GM10266 (cell line): Measurements from ENCODE around the gene H2AZ2.

Source experiments
- DNase-seq: peaks from one replicate; pipeline ENCODE4 v3.0.0; 2012; ENCODE audit errors: extremely low spot score
- CTCF ChIP-seq: IDR thresholded peaks from 2 replicates; pipeline ENCODE4 v1.5.1; 2012; ENCODE audit warnings: mild to moderate bottlenecking, low read depth; ENCODE audit not compliant: control insufficient read depth, insufficient read depth; ENCODE audit errors: missing control alignments

H2AZ2 gene

GRCh38 chr7:44824894-44825526 lies 22.9 kb downstream of the H2AZ2 start:
- no peak for TF ChIP-seq CTCF
- no peak for DNase-seq

GRCh38 chr7:44823255-44823781 lies 24.6 kb downstream of the H2AZ2 start:
- TF ChIP-seq CTCF: no peak
- DNase-seq: no peak

DNA sequence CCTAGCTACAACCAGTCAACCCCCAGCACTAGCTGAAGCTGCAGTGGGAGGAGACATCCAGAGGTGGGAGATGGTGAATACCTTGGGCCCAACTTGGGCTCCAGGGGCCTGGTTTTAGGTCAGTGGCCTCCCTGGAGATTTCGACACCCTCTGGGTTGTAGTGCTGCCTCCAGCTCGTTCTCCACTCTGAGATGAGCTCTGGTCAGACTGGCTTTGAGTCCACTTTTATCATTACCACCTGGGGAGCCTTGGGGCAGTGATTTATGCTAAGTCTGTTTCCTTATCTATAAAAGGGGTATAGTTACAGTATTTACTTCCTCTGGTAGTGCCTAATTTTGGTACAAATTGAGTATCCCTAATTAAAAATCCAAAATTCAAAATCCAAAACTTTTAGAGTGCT lies 28.6 kb downstream of the H2AZ2 start:
- TF ChIP-seq CTCF: no peak

DNA sequence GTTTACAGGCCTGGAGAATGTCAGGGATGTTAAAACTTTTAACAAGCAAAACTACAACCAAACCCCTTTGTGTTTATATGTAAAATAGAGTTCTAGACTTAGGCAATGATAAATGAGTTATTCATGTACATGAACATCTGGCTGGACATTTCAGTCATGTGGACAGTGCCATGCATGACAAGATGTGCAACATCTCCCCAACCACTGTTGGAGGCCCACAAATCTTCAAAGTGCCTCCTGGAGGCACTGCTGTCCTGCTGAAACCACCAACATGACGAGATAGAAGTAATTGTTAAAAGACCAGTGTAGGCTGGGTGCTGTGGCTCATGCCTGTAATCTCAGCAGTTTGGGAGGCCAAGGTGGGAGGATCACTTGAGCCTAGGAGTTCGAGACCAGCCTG lies 33.0 kb downstream of the H2AZ2 start:
- no peak for DNase-seq
- no peak for TF ChIP-seq CTCF

More for the DNA sequence above, 28.6 kb downstream of the H2AZ2 start:
- DNase-seq: no peak

- no peak for TF ChIP-seq CTCF
- DNase-seq: no peak
Measured at GRCh38 chr7:44811571-44811970, 36.3 kb downstream of the H2AZ2 start.

DNA sequence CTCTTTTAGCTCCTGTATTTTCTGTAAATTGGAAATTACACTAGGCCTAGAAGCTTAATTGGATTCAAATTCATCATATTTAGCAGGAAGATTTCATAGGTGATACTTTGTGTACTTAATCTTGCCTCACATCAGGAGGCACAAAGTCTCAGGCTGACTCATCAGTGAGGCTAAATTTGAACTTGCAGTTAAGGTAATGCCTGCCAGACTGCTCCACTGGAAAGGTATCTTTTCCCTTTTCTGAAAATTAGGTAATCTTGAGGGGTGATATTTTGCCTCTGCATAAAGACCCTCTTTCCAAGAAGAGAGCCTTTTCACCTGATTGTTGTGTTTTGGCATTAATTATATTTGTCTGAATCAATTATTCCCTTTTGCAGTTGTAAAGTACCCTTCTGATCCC lies 36.8 kb downstream of the H2AZ2 start:
- no peak for TF ChIP-seq CTCF
- DNase-seq: no peak

DNA sequence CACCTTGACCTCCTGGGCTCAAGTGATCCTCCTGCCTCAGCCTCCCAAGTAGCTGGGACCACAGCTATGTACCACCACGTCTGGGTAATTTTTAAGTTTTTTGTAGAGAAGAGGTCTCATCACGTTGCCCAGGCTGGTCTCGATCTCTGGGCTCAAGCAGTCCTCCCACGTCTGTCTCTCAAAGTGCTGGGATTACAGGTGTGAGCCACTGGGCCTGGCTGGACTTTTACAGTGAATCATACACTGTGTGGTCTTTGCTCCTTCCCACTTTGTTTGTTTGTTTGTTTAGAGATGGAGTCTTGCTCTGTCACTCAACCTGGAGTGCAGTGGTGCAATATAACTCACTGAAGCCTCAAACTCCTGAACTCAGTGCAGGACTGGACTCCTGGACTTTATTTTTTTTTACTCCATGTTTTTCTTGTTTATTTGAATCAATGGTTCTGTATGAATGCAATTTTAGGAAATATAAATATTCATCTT lies 38.9 kb downstream of the H2AZ2 start:
- DNase-seq: no peak
- TF ChIP-seq CTCF: no peak
